Measurements from ENCODE around the gene TLR5. TPM values are rescaled to one million over a fixed set of nuclear protein-coding genes. Genes with fewer than 3 reads are reported as not detected.

The TLR5 gene
- 10 to 100 TPM in 1 of 2 donors, 1 to 10 TPM in 1; 8.2 to 10.1 TPM for total RNA-seq

GRCh38 chr1:223142795-223143536 lies at the start of gene TLR5:
TSS of gene TLR5 (minus strand) at chr1:223143248. CDS start at chr1:223113031, 30,217 bp downstream.
- Histone ChIP-seq H3K4me1 (peaks cover 41% of the 10 kb centered on the region), H3K27me3 (no peaks in the 10 kb centered on the region), H3K4me3 (peak within 1 kb of the TSS; percentile 15 to 40), H3K27ac (peak within 1 kb of the TSS; percentile 48 to 72 (median 70)), H3K36me3 (replicated peaks in 1 of 2; ENCODE audit: insufficient read depth in 1 of 2, low read depth in 2 of 2) (no peaks in the 10 kb centered on the region), H3K9me3 (no peaks in the 10 kb centered on the region)
- 0 to 4% methylated on average over 9 to 62 of the region's 63 CpGs for WGBS, 2 donors
- TF ChIP-seq CTCF (IDR thresholded peaks at IDR 0.05) = peak; percentile 50 to 73 (median 66)
- peak; percentile 39 to 63 (median 58) for TF ChIP-seq POLR2A (IDR thresholded peaks at IDR 0.05)
- ATAC-seq = peak; percentile 91
- peak; percentile 90 to 93 (median 90) for DNase-seq
- intact Hi-C loops (cut with DNase I) = no loop called here

- H3K4me3 ChIP-seq = no peak overlapping the region
- DNase-seq = no peak
- TF ChIP-seq CTCF (IDR thresholded peaks at IDR 0.05) (no peak), POLR2A (IDR thresholded peaks at IDR 0.05) (no peak)
- no peaks in the 10 kb centered on the region for H3K36me3 ChIP-seq (replicated peaks in 1 of 2; ENCODE audit: insufficient read depth in 1 of 2, low read depth in 2 of 2)
- WGBS, 2 donors = 71 to 79% methylated on average over 10 of the region's 10 CpGs
- intact Hi-C loops (cut with DNase I) = no loop called here
- no peak for ATAC-seq
- no peaks in the 10 kb centered on the region for H3K9me3 ChIP-seq
- no peaks in the 10 kb centered on the region for H3K27me3 ChIP-seq
- no peaks in the 10 kb centered on the region for H3K4me1 ChIP-seq
- no peak overlapping the region for H3K27ac ChIP-seq
These were observed 47.1 kb upstream of the TLR5 start for GRCh38 chr1:223189903-223190724.

- H3K9me3 ChIP-seq = no peaks in the 10 kb centered on the region
- WGBS, 2 donors = 64 to 76% methylated on average over 4 of the region's 4 CpGs
- TF ChIP-seq CTCF (IDR thresholded peaks at IDR 0.05) = no peak
- TF ChIP-seq POLR2A (IDR thresholded peaks at IDR 0.05) = no peak
- ATAC-seq (no peak), DNase-seq (no peak)
- H3K4me1 ChIP-seq = no peaks in the 10 kb centered on the region
- H3K27ac ChIP-seq = no peak overlapping the region
- intact Hi-C loops (cut with DNase I) = no loop called here
- no peaks in the 10 kb centered on the region for H3K36me3 ChIP-seq (replicated peaks in 1 of 2; ENCODE audit: insufficient read depth in 1 of 2, low read depth in 2 of 2)
- H3K4me3 ChIP-seq = no peak overlapping the region
- no peaks in the 10 kb centered on the region for H3K27me3 ChIP-seq
These were observed 46.5 kb upstream of the TLR5 start for GRCh38 chr1:223189525-223189902.

GRCh38 chr1:223188618-223189356 lies 45.7 kb upstream of the TLR5 start:
- Histone ChIP-seq H3K4me3 (no peak overlapping the region), H3K36me3 (replicated peaks in 1 of 2; ENCODE audit: insufficient read depth in 1 of 2, low read depth in 2 of 2) (no peaks in the 10 kb centered on the region), H3K27ac (no peak overlapping the region), H3K27me3 (no peaks in the 10 kb centered on the region), H3K4me1 (no peaks in the 10 kb centered on the region), H3K9me3 (no peaks in the 10 kb centered on the region)
- WGBS, 2 donors = 69 to 80% methylated on average over 5 of the region's 5 CpGs
- no peak for DNase-seq
- no peak for TF ChIP-seq CTCF (IDR thresholded peaks at IDR 0.05)
- TF ChIP-seq POLR2A (IDR thresholded peaks at IDR 0.05) = no peak
- intact Hi-C loops (cut with DNase I) = no loop called here
- no peak for ATAC-seq

Data from body of pancreas (tissue), 4 donors.